K562 (cell line): ENCODE data around the gene CACNG7. TPM values are rescaled to one million over a fixed set of nuclear protein-coding genes. Genes with fewer than 3 reads are reported as not detected.

ENCODE experiments used
- CBFA2T3 ChIP-seq: fragments of 450-650 bp; IDR thresholded peaks from 2 replicates; pipeline ENCODE4 v1.6.1; 2017
- CCAR2 ChIP-seq: fragments of 200-400 bp; formaldehyde crosslinking; IDR thresholded peaks from 2 replicates; pipeline ENCODE4 v1.6.1; 2017; ENCODE audit warnings: mild to moderate bottlenecking, low read depth, low read length
- CREBBP ChIP-seq: IDR thresholded peaks from one replicate; pipeline ENCODE4 v1.6.1; 2012; ENCODE audit warnings: low read depth, mild to moderate bottlenecking, control low read depth, inconsistent platforms, low read length
- ETS2 ChIP-seq: IDR thresholded peaks from 2 replicates; pipeline ENCODE4 v1.6.1; 2016; ENCODE audit warnings: borderline replicate concordance, missing genetic modification characterization, mild to moderate bottlenecking, moderate library complexity, missing compliant biosample characterization; ENCODE audit not compliant: poor library complexity, severe bottlenecking
- GABPB1 ChIP-seq: sonication (generic); formaldehyde crosslinking; IDR thresholded peaks from 2 replicates; pipeline ENCODE4 v1.8.0; 2022; ENCODE audit warnings: mild to moderate bottlenecking, missing genetic modification reagents
- JUN ChIP-seq, 2 experiments: sonication (generic) in 1 of 2; formaldehyde crosslinking in 1 of 2; IDR thresholded peaks; 2 replicates each; pipeline versions ENCODE4 v1.6.1 to v1.8.0; 2012 to 2022; ENCODE audit warnings: borderline replicate concordance in 2 of 2, mild to moderate bottlenecking in 2 of 2, improper control_type of control experiment in 1 of 2, low read depth in 1 of 2, low read length in 1 of 2, missing genetic modification reagents in 1 of 2
- JUND ChIP-seq, 2 experiments: IDR thresholded peaks; 2 replicates in 1 of 2; 3 replicates in 1 of 2; pipeline ENCODE4 v1.6.1; 2011; ENCODE audit warnings: borderline replicate concordance in 2 of 2, low read depth in 2 of 2, low read length in 2 of 2, improper control_type of control experiment in 1 of 2, missing biosample characterization in 1 of 2, missing genetic modification characterization in 1 of 2, missing genetic modification reagents in 1 of 2
- NFXL1 ChIP-seq: fragments of 450-650 bp; formaldehyde crosslinking; IDR thresholded peaks from 2 replicates; pipeline ENCODE4 v1.4.0; 2021; ENCODE audit warnings: mild to moderate bottlenecking
- PURB ChIP-seq: sonication (generic); formaldehyde crosslinking; IDR thresholded peaks from 2 replicates; pipeline ENCODE4 v1.9.0; 2021; ENCODE audit warnings: low read depth, mild to moderate bottlenecking, missing genetic modification reagents
- XRCC5 ChIP-seq: fragments of 200-400 bp; formaldehyde crosslinking; IDR thresholded peaks from 2 replicates; pipeline ENCODE4 v1.6.1; 2017; ENCODE audit warnings: low read depth, mild to moderate bottlenecking, low read length
- ZBTB1 ChIP-seq: sonication (generic); formaldehyde crosslinking; IDR thresholded peaks from 2 replicates; pipeline ENCODE4 v1.8.1; 2023; ENCODE audit warnings: missing genetic modification reagents, low read depth, mild to moderate bottlenecking, borderline replicate concordance
- ZNF197 ChIP-seq: fragments of 200-800 bp; sonication (Bioruptor generic); IDR thresholded peaks from 2 replicates; pipeline ENCODE4 v1.6.1; 2016; ENCODE audit warnings: low read depth, missing genetic modification characterization, missing compliant biosample characterization
- ZNF445 ChIP-seq: fragments of 250-450 bp; sonication (Bioruptor Pico); IDR thresholded peaks from 2 replicates; pipeline ENCODE4 v1.4.0; 2020; ENCODE audit warnings: low read depth, mild to moderate bottlenecking, moderate library complexity
- ZNF699 ChIP-seq: fragments of 250-450 bp; sonication (Bioruptor Pico); IDR thresholded peaks from 2 replicates; pipeline ENCODE4 v1.8.0; 2021; ENCODE audit warnings: mild to moderate bottlenecking, moderate library complexity; ENCODE audit not compliant: insufficient replicate concordance
- polyA plus RNA-seq, 8 experiments: library from polyadenylated mRNA; depleted of rRNA in 4 of 8; stranded (reverse) in 5 of 8; unstranded in 3 of 8; fragments of >200 nt; fragmentation: Nextera tagmentation in 2 of 8; fragmentation: Illumina TruSeq in 1 of 8; extraction: Ambion mirVana in 2 of 8; extraction: Trizol in 1 of 8; gene quantifications; 2 replicates each; pipeline versions ENCODE4 v1.2.1 to v1.2.3, GENCODE V29; 2011 to 2014; ENCODE audit warnings: inconsistent platforms in 1 of 8, missing spikeins in 1 of 8
- total RNA-seq, 7 experiments: library from RNA; depleted of rRNA in 6 of 7; stranded (reverse); fragments of >200 nt in 6 of 7; fragmentation: Illumina TruSeq in 2 of 7; extraction: Trizol in 2 of 7; gene quantifications; 2 replicates each; pipeline versions ENCODE4 v1.2.1 to v1.2.3, GENCODE V29; 2011 to 2021; ENCODE audit warnings: low replicate concordance in 1 of 7
- TF ChIP-seq, protein P1 (sequence below), 2 experiments: fragments of 450-650 bp; IDR thresholded peaks; 2 replicates each; pipeline ENCODE4 v1.6.1; 2016; ENCODE audit warnings: mild to moderate bottlenecking in 2 of 2, borderline replicate concordance in 1 of 2, low read depth in 1 of 2, moderate library complexity in 1 of 2
- TF ChIP-seq, protein P2 (sequence below): fragments of 450-650 bp; IDR thresholded peaks from 2 replicates; pipeline ENCODE4 v1.6.1; 2017; ENCODE audit warnings: antibody characterized with exemption

The CACNG7 gene
- total and polyA plus RNA-seq, 9 of the 15 experiments (the other 6 are each of a cell fraction or from before 2014, with no cell fraction given) = not detected

DNA sequence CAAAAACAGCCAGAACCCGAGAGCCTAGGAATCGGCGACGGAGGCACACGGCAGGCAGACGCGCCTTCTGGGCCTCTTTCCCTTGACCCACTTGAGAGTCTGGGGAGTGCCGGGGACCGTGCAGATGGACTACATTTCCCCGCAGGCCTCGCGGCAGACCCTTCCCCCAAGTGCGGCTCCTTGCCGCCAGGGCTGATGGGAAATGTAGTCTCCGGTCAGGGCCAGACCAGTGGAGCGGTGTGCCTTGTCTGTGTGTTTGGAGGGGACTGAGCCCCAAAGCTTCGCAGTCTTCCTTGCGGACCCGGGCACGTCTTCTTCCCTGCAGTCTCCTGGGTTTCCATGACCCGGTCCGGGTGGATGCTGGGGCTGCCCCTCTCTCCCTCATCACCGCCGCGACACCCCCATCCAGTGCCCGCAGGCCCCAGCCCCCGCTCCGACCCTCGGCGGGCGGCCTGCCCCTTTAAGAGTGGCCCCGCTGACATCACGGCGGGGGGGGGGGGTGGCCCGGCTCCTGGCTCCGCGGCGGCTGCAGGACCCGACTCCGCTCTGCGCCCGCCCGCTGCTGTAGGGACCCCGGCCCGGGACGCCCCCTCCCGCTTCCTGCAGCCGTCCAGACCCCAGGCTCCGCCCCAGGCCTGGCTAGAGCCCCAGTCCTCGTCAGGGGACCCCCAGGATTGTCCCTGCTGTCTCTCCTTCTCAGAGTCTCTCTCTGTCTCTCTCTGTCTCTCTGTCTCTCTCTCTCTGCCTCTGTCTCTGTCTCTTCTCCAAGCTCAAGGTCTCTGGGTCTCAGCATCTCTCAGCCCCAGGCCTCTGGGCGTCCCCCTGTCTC lies 758 bp upstream of the CACNG7 start (continued):
- TF ChIP-seq, protein P1, sequence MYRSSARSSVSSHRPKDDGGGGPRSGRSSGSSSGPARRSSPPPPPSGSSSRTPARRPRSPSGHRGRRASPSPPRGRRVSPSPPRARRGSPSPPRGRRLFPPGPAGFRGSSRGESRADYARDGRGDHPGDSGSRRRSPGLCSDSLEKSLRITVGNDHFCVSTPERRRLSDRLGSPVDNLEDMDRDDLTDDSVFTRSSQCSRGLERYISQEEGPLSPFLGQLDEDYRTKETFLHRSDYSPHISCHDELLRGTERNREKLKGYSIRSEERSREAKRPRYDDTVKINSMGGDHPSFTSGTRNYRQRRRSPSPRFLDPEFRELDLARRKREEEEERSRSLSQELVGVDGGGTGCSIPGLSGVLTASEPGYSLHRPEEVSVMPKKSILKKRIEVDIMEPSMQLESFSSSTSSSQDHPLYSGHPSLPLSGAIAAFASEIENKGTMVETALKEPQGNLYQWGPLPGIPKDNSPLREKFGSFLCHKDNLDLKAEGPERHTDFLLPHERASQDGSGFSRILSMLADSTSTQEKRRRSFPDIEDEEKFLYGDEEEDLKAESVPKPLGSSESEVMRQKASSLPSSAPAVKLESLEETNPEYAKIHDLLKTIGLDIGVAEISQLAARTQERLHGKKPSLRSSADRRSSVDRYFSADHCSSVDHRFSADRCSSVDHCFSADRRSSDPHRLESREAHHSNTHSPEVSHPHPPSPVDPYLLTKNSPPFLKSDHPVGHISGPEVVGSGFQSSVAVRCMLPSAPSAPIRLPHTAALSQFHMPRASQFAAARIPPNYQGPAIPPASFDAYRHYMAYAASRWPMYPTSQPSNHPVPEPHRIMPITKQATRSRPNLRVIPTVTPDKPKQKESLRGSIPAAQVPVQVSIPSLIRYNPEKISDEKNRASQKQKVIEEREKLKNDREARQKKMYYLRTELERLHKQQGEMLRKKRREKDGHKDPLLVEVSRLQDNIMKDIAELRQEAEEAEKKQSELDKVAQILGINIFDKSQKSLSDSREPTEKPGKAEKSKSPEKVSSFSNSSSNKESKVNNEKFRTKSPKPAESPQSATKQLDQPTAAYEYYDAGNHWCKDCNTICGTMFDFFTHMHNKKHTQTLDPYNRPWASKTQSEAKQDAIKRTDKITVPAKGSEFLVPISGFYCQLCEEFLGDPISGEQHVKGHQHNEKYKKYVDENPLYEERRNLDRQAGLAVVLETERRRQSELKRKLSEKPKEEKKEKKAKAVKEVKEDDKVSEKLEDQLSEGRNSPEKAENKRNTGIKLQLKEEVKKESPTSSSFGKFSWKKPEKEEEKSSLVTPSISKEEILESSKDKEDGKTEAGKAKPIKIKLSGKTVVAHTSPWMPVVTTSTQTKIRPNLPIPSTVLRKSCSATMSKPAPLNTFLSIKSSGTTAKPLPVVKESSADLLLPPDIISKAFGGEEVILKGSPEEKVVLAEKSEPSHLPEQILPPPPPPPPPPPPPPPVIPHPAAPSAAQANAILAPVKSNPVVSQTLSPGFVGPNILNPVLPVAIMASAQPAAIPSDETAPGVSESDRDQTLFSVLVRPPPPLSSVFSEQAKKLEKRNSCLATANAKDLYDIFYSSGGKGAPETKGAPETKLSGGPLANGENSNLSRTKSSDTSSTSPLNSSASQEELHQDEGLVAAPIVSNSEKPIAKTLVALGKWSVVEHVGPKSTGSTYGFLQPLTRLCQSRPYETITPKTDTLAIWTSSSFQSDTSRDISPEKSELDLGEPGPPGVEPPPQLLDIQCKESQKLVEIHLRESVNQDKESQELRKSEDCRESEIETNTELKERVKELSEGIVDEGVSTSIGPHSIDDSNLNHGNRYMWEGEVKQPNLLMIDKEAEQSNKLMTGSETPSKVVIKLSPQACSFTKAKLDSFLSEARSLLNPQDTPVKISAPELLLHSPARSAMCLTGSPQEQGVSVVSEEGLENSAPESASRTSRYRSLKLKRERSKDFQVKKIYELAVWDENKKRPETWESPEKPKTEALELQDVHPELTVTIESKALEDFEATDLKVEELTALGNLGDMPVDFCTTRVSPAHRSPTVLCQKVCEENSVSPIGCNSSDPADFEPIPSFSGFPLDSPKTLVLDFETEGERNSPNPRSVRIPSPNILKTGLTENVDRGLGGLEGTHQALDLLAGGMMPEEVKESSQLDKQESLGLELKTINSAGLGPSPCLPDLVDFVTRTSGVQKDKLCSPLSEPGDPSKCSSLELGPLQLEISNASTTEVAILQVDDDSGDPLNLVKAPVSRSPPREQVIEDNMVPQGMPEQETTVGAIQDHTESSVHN (IDR thresholded peaks at IDR 0.05; ENCODE audit: borderline replicate concordance in 1 of 2, low read depth in 1 of 2) = no peak
- TF ChIP-seq ZBTB1 (CRISPR knock-in tag) = no peak
- TF ChIP-seq CREBBP = no peak
- TF ChIP-seq NFXL1 = no peak
- TF ChIP-seq, protein P2, sequence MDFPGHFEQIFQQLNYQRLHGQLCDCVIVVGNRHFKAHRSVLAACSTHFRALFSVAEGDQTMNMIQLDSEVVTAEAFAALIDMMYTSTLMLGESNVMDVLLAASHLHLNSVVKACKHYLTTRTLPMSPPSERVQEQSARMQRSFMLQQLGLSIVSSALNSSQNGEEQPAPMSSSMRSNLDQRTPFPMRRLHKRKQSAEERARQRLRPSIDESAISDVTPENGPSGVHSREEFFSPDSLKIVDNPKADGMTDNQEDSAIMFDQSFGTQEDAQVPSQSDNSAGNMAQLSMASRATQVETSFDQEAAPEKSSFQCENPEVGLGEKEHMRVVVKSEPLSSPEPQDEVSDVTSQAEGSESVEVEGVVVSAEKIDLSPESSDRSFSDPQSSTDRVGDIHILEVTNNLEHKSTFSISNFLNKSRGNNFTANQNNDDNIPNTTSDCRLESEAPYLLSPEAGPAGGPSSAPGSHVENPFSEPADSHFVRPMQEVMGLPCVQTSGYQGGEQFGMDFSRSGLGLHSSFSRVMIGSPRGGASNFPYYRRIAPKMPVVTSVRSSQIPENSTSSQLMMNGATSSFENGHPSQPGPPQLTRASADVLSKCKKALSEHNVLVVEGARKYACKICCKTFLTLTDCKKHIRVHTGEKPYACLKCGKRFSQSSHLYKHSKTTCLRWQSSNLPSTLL = no peak
- peak; percentile 70; the same call in 1 of the 2 replicates for TF ChIP-seq ZNF197
- no peak for TF ChIP-seq CBFA2T3
- TF ChIP-seq ETS2 (tag) = no peak
- TF ChIP-seq GABPB1 = peak; percentile 39; the same call in 1 of the 2 replicates
- no peak for TF ChIP-seq JUN (IDR thresholded peaks at IDR 0.05; ENCODE audit: borderline replicate concordance, low read depth, low read length)
- TF ChIP-seq JUN (CRISPR knock-in tag; IDR thresholded peaks at IDR 0.05; ENCODE audit: borderline replicate concordance) = no peak
- TF ChIP-seq CCAR2 = no peak
- no peak for TF ChIP-seq ZNF445 (CRISPR knock-in tag)
- no peak for TF ChIP-seq ZNF699 (CRISPR knock-in tag)
- TF ChIP-seq JUND (IDR thresholded peaks at IDR 0.05; ENCODE audit: borderline replicate concordance, low read depth, low read length) = peak; percentile 26; the same call in 1 of the 2 replicates
- no peak for TF ChIP-seq JUND (tag; IDR thresholded peaks at IDR 0.05; ENCODE audit: borderline replicate concordance, low read depth, low read length)
- TF ChIP-seq XRCC5 = no peak
- no peak for TF ChIP-seq PURB (CRISPR knock-in tag)
